Measurements from ENCODE around the gene ULK1. TPM values are rescaled to one million over a fixed set of nuclear protein-coding genes. Genes with fewer than 3 reads are reported as not detected.

ULK1 gene
- total RNA-seq, 1 donor from 2014 or later = 7.3 TPM

- DNase-seq (ENCODE audit: low spot score in 2 of 2) (no peak), FAIRE-seq (no peak)
Measured at GRCh38 chr12:131905081-131905629, 10.7 kb downstream of the ULK1 start.

DNA sequence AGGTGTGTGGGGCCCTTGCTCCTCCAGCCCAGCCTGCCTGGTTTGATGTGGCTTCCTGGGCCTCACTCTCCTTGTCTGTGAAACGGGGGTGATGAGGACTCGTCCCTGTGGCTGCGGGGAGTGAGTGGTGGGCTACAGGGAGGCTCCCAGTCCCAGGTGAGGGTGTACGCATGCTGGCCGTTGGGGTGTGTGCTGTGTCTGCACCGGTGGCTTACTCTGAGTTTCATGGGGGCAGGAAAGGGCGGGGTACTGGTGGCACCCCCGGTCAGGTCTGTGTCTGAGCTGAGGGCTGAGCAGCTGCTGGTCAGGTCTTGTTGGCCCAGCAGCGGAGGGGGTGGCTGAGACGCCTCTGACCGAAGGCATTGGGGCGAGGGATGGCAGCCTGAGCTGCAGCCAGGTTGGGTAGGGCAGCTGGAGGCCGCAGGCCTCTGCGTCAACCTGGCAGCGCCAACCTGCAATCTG lies 11.2 kb downstream of the ULK1 start:
- no peak for DNase-seq (ENCODE audit: low spot score in 2 of 2)
- FAIRE-seq = no peak

DNA sequence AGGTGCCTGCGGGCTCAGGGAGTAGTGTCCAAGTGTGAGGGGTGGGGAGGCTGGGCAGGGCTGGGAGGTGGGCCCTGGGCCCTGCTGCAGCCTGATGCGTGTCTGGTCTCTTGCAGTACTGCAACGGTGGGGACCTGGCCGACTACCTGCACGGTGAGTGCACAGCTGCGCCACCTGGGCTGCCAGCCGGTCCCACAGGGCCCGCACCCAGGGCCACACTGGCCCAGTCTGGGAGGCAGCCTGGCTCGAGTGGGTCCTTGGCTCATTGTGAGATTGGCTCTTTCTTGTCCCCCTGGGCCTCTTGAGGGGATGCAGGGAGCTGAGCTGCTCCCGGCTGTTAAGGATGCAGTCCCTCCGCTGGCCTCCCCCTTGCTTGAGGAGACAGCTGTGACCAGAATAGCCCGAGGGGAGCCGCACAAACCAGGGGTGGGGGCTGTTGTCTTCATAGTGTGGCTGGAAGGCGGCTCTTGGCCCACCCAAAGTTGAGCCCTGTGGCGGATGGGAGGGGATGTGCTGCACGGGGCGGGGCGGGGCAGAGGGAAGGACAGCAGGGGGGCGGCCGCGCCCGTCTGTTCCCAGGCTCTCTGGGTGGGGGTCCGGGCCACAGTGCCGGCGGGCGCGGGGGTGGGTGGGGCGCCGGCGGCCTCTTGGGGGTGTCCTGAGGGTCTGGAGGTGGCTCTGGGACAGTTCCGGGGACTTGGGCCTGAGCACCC lies 13.1 kb downstream of the ULK1 start:
- DNase-seq (ENCODE audit: low spot score in 2 of 2) (no peak), FAIRE-seq (no peak)

DNA sequence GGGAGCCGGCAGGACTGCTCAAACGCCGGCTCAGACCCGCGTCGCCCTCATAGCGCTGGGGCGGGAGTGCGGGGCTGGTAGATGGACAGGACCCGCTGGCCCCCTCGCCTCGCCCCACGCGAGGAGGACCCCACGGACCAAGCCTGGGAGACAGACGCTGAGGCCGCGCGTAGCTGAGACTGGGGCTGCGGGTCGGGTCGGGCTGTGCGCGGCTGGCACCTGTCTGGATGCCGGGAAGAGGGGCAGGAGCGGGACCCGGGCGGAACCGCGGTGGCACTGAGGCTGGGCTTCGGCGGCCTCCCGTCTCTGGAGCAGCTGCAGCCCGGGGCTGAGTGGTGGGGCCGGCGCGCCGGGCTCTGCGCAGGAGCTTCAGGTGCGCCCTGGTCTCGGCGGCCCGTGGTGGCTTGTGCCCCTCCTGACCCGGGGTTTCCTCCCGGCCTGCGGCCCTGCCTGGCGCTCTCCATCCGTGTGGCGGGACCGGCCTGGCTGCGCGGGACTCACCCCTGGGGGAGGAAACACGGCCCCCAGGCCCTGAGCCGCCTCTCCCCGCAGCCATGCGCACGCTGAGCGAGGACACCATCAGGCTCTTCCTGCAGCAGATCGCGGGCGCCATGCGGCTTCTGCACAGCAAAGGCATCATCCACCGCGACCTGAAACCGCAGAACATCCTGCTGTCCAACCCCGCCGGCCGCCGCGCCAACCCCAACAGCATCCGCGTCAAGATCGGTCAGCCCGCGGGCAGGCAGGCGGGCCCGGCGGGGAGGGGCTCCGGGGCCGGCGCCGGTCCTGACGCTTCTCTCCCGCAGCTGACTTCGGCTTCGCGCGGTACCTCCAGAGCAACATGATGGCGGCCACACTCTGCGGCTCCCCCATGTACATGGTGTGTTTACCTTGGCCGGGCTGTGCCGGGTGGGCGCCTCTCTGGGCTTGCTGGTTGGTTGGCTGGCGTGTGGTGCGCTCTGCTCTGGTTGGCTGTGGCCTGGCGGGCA lies 14.0 kb downstream of the ULK1 start:
- FAIRE-seq = no peak

DNA sequence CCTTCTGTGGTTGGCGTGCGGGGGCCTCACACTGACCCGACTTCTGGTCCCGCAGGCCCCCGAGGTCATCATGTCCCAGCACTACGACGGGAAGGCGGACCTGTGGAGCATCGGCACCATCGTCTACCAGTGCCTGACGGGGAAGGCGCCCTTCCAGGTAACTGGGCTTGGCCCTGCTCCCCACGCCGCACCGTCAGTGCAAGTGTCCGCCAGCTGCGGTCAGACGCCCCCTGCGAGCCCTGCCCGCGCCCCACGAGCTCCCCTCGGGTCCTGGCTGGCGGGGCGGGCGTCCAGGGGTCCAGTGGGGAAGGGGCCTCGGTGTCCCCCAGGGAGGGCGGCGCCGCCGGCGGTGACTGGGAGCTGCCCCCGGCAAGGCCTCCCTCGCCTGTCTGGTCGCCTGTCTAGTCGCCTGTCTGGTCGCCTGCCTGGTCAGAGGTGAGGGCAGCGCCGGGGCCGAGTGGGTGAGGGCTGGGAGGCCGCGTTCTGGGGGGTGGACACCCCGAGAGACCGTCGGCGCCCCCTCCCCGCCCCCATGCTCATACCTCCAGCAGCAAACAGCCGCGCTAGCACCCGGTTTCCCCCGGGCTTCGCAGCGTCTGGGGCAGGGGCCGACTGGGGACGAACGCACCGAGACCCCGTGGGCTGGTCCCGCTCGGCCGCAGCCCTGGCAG lies 14.8 kb downstream of the ULK1 start:
- no peak for FAIRE-seq

More for the DNA sequence above, 14.0 kb downstream of the ULK1 start:
- DNase-seq (ENCODE audit: low spot score in 2 of 2) = no peak

GRCh38 chr12:131909752-131910219 lies 15.4 kb downstream of the ULK1 start:
- DNase-seq (ENCODE audit: low spot score in 2 of 2) (no peak), FAIRE-seq (no peak)

More for the DNA sequence above, 14.8 kb downstream of the ULK1 start:
- no peak for DNase-seq (ENCODE audit: low spot score in 2 of 2)

DNA sequence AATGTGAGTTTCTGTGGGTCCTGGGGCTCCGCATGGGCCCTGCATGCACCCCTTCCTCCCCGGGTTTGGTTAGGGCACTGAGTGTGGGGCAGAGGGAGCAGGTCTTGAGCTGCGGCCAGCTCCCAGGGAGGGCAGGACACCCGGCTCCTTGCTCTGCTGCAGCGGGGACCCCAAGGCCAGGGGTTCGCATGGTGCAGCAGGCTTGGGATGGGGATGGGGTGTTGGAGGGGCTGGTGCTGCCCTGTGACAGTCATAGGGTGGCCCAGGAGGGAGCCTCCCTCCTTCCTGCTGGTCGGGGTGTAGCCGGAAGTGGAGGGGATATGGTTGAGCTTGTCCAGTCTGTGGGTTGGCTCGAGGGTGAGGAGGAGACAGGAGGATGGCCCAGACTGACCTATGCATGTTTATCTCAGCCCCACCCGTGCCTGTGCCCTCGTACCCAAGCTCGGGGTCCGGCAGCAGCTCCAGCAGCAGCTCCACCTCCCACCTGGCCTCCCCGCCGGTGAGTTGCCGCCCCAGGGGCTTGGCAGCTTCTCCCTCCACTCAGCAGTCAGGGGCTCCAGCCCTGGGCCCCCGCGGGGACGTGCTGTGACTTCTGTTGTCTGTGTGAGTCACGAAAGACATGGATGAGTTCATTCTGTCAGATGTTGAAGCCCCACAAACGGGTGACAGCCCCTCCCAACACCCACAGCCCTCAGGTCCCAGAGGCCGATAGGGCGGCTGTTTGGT lies 16.0 kb downstream of the ULK1 start:
- DNase-seq (ENCODE audit: low spot score in 2 of 2) (no peak), FAIRE-seq (no peak)

DNA sequence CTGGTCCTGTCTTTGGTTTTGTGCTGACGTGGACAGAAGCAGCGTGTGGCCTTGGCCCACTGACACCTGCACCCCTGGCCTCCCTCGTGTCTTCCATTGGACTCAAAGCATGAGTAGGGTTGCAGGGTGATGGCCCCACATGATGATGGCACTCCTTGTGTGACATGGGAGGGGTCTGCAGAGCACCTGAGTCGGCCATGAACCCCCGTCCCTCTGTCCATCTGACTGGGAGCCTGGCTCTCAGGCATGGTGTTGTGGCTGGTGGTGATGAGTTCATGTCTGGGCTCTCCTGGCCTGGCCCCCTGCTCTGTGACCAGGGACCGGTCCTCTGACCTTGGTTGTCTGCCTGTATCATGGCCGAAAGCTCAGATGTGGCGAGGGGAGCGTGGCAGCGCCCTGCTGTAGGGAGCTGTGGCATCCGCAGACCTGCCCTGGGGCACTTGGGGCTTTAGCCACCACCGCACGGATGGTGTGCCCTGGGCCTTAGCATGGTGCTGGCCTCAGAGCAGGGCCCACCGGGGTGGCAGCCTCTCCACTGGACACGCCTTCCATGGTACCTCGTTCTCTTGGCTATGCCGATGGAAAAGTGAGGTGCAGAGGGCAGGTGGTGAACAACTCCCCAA lies 16.7 kb downstream of the ULK1 start:
- DNase-seq (ENCODE audit: low spot score in 2 of 2) = no peak
- no peak for FAIRE-seq

DNA sequence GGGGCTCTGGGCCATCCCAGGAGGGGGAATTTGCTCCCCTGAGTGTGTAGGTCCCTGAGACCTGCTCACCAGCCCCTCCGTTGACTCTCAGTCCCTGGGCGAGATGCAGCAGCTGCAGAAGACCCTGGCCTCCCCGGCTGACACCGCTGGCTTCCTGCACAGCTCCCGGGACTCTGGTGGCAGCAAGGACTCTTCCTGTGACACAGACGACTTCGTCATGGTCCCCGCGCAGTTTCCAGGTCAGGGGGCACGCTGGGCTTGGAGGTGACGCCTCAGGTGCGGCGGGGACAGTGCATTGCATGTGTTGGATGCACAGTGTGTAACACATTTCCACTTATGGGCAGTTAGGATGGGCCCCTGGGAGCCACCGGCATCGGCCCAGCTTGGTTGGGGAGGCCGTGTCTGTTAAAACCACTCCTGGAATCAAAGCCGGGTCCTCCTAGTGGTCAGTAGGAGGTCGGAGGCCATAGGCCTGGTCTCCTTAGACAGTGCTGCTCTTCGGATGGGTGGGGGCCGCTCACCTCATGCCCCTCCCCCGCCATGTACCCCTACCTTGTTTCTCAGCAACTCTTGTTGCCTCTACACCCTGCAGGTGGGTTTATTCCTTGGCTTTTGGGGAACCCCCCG lies 17.5 kb downstream of the ULK1 start:
- no peak for DNase-seq (ENCODE audit: low spot score in 2 of 2)
- no peak for FAIRE-seq

GRCh38 chr12:131912518-131913274 lies 18.3 kb downstream of the ULK1 start:
- FAIRE-seq (no peak), DNase-seq (ENCODE audit: low spot score in 2 of 2) (peak; percentile 67 to 89)

DNA sequence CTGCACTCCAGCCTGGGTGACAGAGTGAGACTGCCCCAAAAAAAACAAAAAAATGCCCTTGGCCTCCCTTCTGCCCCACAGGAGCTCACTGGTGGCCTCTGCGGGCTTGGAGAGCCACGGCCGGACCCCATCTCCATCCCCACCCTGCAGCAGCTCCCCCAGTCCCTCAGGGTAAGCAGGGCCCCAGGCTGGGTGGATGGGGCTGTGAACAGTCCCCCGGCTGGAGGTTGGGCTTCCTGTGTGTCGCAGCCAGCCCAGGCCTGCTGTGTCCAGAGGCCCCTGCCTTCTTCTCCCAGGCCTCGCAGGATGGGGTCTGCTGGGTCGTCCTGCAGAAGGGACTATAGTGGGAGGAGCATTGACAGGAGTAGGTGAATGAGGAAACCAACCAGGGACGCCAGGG lies 19.2 kb downstream of the ULK1 start:
- FAIRE-seq (no peak), DNase-seq (ENCODE audit: low spot score in 2 of 2) (no peak)

GRCh38 chr12:131914179-131914702 lies 19.8 kb downstream of the ULK1 start:
- FAIRE-seq (no peak), DNase-seq (ENCODE audit: low spot score in 2 of 2) (no peak)

- DNase-seq (ENCODE audit: low spot score in 2 of 2) = no peak
- FAIRE-seq = no peak
Measured at GRCh38 chr12:131915000-131915689, 20.7 kb downstream of the ULK1 start.

DNA sequence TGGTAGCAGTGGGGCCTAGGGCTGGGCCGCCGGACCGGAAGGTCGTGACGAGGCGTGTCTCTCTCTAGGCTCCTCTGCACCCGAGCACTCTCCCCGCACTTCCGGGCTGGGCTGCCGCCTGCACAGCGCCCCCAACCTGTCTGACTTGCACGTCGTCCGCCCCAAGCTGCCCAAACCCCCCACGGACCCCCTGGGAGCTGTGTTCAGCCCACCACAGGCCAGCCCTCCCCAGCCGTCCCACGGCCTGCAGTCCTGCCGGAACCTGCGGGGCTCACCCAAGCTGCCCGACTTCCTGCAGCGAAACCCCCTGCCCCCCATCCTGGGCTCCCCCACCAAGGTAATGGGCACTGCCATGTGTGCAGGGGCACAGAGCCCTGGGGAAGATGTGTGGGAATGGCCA lies 21.4 kb downstream of the ULK1 start:
- no peak for FAIRE-seq
- no peak for DNase-seq (ENCODE audit: low spot score in 2 of 2)

DNA sequence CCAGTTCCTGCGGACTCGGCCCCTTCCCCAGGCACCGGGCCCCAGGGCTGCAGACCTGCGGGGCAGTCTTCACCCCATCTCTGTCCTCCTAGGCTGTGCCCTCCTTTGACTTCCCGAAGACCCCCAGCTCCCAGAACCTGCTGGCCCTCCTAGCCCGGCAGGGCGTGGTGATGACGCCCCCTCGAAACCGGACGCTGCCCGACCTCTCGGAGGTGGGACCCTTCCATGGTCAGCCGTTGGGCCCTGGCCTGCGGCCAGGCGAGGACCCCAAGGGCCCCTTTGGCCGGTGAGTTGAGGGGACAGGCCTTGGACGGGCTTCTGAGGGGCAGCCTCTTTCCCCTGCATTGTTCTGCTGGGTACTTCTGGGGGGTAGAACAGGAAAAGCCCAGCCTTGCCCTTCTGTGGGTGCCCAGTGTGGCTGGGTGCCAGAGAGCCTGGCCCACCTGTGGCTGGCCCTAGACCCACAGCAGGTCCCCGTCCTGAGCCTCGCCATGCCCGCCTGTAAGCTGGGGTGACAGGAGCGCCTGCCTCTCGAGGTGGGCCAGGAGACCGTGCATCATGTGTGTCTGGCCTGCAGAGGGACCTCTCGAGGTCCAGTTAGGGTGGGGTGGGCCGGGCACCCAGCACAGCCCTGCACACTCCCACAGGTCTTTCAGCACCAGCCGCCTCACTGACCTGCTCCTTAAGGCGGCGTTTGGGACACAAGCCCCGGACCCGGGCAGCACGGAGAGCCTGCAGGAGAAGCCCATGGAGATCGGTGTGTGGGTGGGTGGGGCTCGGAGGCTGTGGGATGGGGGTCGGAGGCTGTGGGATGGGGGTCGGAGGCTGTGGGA lies 22.1 kb downstream of the ULK1 start:
- DNase-seq (ENCODE audit: low spot score in 2 of 2) (peak in 1 of 2 donors; percentile 45), FAIRE-seq (no peak)

DNA sequence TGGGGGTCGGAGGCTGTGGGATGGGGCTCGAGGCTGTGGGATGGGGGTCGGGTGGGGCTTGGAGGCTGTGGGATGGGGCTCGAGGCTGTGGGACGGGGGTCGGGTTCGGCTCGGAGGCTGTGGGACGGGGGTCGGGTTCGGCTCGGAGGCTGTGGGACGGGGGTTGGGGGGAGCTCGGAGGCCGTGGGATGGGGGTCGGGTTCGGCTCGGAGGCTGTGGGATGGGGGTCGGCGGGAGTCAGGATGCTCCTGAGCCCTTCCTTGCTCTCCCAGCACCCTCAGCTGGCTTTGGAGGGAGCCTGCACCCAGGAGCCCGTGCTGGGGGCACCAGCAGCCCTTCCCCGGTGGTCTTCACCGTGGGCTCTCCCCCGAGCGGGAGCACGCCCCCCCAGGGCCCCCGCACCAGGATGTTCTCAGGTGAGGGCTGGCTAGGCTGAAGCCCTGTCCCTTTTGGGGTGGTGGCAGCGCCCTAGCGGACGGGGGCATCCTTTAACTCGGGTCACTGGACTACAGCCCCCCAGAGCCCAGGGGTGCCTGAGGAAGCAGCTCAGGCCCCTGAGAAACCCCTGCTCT lies 22.8 kb downstream of the ULK1 start:
- peak in 1 of 2 donors; percentile 36 for DNase-seq (ENCODE audit: low spot score in 2 of 2)
- FAIRE-seq = no peak

Data from frontal cortex (tissue), 4 donors.